ENCODE data around the gene SEMA5A. TPM values are rescaled to one million over a fixed set of nuclear protein-coding genes. Genes with fewer than 3 reads are reported as not detected.
A peak's percentile ranks its signal among the peaks of the same experiment; 100 is the strongest.

The SEMA5A gene
- total RNA-seq, 6 experiments from 2014 or later = 3.1 to 12.6 (median 5.7) TPM

- TF ChIP-seq, protein P1, sequence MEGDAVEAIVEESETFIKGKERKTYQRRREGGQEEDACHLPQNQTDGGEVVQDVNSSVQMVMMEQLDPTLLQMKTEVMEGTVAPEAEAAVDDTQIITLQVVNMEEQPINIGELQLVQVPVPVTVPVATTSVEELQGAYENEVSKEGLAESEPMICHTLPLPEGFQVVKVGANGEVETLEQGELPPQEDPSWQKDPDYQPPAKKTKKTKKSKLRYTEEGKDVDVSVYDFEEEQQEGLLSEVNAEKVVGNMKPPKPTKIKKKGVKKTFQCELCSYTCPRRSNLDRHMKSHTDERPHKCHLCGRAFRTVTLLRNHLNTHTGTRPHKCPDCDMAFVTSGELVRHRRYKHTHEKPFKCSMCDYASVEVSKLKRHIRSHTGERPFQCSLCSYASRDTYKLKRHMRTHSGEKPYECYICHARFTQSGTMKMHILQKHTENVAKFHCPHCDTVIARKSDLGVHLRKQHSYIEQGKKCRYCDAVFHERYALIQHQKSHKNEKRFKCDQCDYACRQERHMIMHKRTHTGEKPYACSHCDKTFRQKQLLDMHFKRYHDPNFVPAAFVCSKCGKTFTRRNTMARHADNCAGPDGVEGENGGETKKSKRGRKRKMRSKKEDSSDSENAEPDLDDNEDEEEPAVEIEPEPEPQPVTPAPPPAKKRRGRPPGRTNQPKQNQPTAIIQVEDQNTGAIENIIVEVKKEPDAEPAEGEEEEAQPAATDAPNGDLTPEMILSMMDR (IDR thresholded peaks at IDR 0.05) = no peak
- TF ChIP-seq POLR2A (IDR thresholded peaks at IDR 0.05) = no peak
- no peaks in the 10 kb centered on the region for H3K27me3 ChIP-seq
- WGBS (ENCODE audit: insufficient coverage, low coverage, low lambda C conversion rate, missing lambda C conversion rate) = 47% methylated on average over 7 of the region's 7 CpGs
- no peaks in the 10 kb centered on the region for H3K9me3 ChIP-seq
- intact Hi-C loops (cut with DNase I) = no loop called here
- H3K27ac ChIP-seq = no peak overlapping the region
- no peak overlapping the region for H3K4me3 ChIP-seq
- H3K4me1 ChIP-seq = peaks cover 0 to 23% (median 3%) of the 10 kb centered on the region in 4 donors
- no peak for ATAC-seq
- DNase-seq = no peak
- H3K36me3 ChIP-seq = no peaks in the 10 kb centered on the region
These were observed 5.1 kb downstream of the SEMA5A start for GRCh38 chr5:9540791-9541190.

DNA sequence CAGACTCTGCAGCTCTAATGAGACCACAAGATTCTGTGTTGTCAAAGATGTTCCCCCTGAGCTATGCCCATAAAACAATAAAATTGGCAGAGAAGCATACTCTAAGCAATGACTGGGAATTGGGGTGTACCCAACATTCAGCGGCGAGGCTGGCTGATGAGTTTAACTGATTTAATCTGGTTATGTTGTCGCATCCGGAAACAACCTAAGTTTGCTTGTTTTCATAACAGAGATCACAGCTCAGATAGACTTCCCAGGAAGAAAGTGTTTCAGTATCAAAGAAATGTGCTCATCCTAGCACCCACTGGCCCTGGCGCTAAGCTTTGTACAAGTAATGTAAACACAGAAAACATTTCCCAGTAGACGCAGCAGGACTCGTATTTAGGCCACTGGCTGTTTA, 7.4 kb downstream of the SEMA5A start:
- Histone ChIP-seq H3K4me3 (no peak overlapping the region), H3K9me3 (no peaks in the 10 kb centered on the region), H3K27me3 (no peaks in the 10 kb centered on the region), H3K4me1 (peaks cover 0 to 10% (median 0%) of the 10 kb centered on the region in 4 donors), H3K27ac (no peak overlapping the region), H3K36me3 (no peaks in the 10 kb centered on the region)
- 62% methylated on average over 7 of the region's 7 CpGs for WGBS (ENCODE audit: insufficient coverage, low coverage, low lambda C conversion rate, missing lambda C conversion rate)
- TF ChIP-seq, protein P1 (IDR thresholded peaks at IDR 0.05) = no peak
- TF ChIP-seq POLR2A (IDR thresholded peaks at IDR 0.05) = no peak
- DNase-seq (no peak), ATAC-seq (no peak)
- intact Hi-C loops (cut with DNase I) = no loop called here

GRCh38 chr5:9537223-9538141, 8.4 kb downstream of the SEMA5A start:
- intact Hi-C loops (cut with DNase I) = no loop called here
- TF ChIP-seq, protein P1 (IDR thresholded peaks at IDR 0.05) = no peak
- Histone ChIP-seq H3K27ac (no peak overlapping the region), H3K4me1 (peaks cover 0 to 10% (median 0%) of the 10 kb centered on the region in 4 donors), H3K36me3 (no peaks in the 10 kb centered on the region), H3K9me3 (no peaks in the 10 kb centered on the region), H3K4me3 (no peak overlapping the region), H3K27me3 (no peaks in the 10 kb centered on the region)
- 31% methylated on average over 2 of the region's 2 CpGs for WGBS (ENCODE audit: insufficient coverage, low coverage, low lambda C conversion rate, missing lambda C conversion rate)
- DNase-seq (peak in 1 of 3 donors; percentile 53), ATAC-seq (peak; percentile 60 to 97 (median 74))

- H3K27ac ChIP-seq = no peak overlapping the region
- WGBS (ENCODE audit: insufficient coverage, low coverage, low lambda C conversion rate, missing lambda C conversion rate) = 48% methylated on average over 2 of the region's 2 CpGs
- ATAC-seq = no peak
- no peaks in the 10 kb centered on the region for H3K9me3 ChIP-seq
- TF ChIP-seq POLR2A (IDR thresholded peaks at IDR 0.05) = no peak
- TF ChIP-seq, protein P1 (IDR thresholded peaks at IDR 0.05) = no peak
- H3K36me3 ChIP-seq = no peaks in the 10 kb centered on the region
- DNase-seq = no peak
- no peaks in the 10 kb centered on the region for H3K27me3 ChIP-seq
- H3K4me1 ChIP-seq = peaks cover 0 to 10% (median 0%) of the 10 kb centered on the region in 4 donors
- intact Hi-C loops (cut with DNase I) = no loop called here
- no peak overlapping the region for H3K4me3 ChIP-seq
These were observed 9.2 kb downstream of the SEMA5A start for GRCh38 chr5:9536717-9537116.
